ENCODE measurements around the gene PARD3. TPM values are rescaled to one million over a fixed set of nuclear protein-coding genes. Genes with fewer than 3 reads are reported as not detected.

The PARD3 gene
- total and polyA plus RNA-seq, 2 donors (not counting 1 experiment from before 2014, with no cell fraction given), result 24.0 to 46.4 TPM

GRCh38 chr10:34420273-34420672 is 394.8 kb downstream of the PARD3 start:
- no peaks in the 10 kb centered on the region for H4K20me1 ChIP-seq (ENCODE audit: control insufficient read depth, extremely low read depth, insufficient read depth, low read length)
- TF ChIP-seq, protein P1, sequence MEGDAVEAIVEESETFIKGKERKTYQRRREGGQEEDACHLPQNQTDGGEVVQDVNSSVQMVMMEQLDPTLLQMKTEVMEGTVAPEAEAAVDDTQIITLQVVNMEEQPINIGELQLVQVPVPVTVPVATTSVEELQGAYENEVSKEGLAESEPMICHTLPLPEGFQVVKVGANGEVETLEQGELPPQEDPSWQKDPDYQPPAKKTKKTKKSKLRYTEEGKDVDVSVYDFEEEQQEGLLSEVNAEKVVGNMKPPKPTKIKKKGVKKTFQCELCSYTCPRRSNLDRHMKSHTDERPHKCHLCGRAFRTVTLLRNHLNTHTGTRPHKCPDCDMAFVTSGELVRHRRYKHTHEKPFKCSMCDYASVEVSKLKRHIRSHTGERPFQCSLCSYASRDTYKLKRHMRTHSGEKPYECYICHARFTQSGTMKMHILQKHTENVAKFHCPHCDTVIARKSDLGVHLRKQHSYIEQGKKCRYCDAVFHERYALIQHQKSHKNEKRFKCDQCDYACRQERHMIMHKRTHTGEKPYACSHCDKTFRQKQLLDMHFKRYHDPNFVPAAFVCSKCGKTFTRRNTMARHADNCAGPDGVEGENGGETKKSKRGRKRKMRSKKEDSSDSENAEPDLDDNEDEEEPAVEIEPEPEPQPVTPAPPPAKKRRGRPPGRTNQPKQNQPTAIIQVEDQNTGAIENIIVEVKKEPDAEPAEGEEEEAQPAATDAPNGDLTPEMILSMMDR (conservative IDR thresholded peaks at IDR 0.05 in 1 of 2, IDR thresholded peaks at IDR 0.05 in 1 of 2; ENCODE audit: low read depth in 1 of 2, low read length in 2 of 2), result no peak
- no peak for TF ChIP-seq EZH2 (IDR thresholded peaks at IDR 0.05; ENCODE audit: low read length, missing control alignments)
- H3K9ac ChIP-seq (ENCODE audit: insufficient read depth, low read length), result no peak overlapping the region
- no peak overlapping the region for H3K27ac ChIP-seq (ENCODE audit: insufficient read depth, low read length)
- DNase-seq (ENCODE audit: low read depth in 2 of 2), result no peak
- H3K27me3 ChIP-seq (ENCODE audit: control insufficient read depth, insufficient read depth, low read length), result no peaks in the 10 kb centered on the region
- H3K4me2 ChIP-seq (ENCODE audit: extremely low read depth, insufficient read depth, low read length), result no peak overlapping the region
- H2AFZ ChIP-seq (ENCODE audit: low read length), result no peak overlapping the region
- H3K79me2 ChIP-seq (ENCODE audit: control insufficient read depth, insufficient read depth, low read length), result no peaks in the 10 kb centered on the region
- H3K4me1 ChIP-seq (ENCODE audit: control insufficient read depth, extremely low read depth, insufficient read depth, low read length), result no peaks in the 10 kb centered on the region
- no peaks in the 10 kb centered on the region for H3K9me3 ChIP-seq (ENCODE audit: control insufficient read depth, insufficient read depth, low read depth, low read length)
- no peaks in the 10 kb centered on the region for H3K36me3 ChIP-seq (ENCODE audit: control insufficient read depth, insufficient read depth, low read length)
- H3K4me3 ChIP-seq (replicated peaks in 1 of 4; ENCODE audit: control extremely low read depth in 1 of 4, insufficient read depth in 1 of 4, low read depth in 3 of 4, low read length in 4 of 4), result no peak overlapping the region

- Histone ChIP-seq H3K36me3 (ENCODE audit: control insufficient read depth, insufficient read depth, low read length) (no peaks in the 10 kb centered on the region), H3K27me3 (ENCODE audit: control insufficient read depth, insufficient read depth, low read length) (no peaks in the 10 kb centered on the region), H2AFZ (ENCODE audit: low read length) (no peak overlapping the region), H3K9me3 (ENCODE audit: control insufficient read depth, insufficient read depth, low read depth, low read length) (no peaks in the 10 kb centered on the region), H3K27ac (ENCODE audit: insufficient read depth, low read length) (no peak overlapping the region), H3K4me1 (ENCODE audit: control insufficient read depth, extremely low read depth, insufficient read depth, low read length) (no peaks in the 10 kb centered on the region), H4K20me1 (ENCODE audit: control insufficient read depth, extremely low read depth, insufficient read depth, low read length) (no peaks in the 10 kb centered on the region), H3K4me2 (ENCODE audit: extremely low read depth, insufficient read depth, low read length) (no peak overlapping the region), H3K4me3 (replicated peaks in 1 of 4; ENCODE audit: control extremely low read depth in 1 of 4, insufficient read depth in 1 of 4, low read depth in 3 of 4, low read length in 4 of 4) (no peak overlapping the region), H3K9ac (ENCODE audit: insufficient read depth, low read length) (no peak overlapping the region), H3K79me2 (ENCODE audit: control insufficient read depth, insufficient read depth, low read length) (no peaks in the 10 kb centered on the region)
- TF ChIP-seq, protein P1 (conservative IDR thresholded peaks at IDR 0.05 in 1 of 2, IDR thresholded peaks at IDR 0.05 in 1 of 2; ENCODE audit: low read depth in 1 of 2, low read length in 2 of 2), result no peak
- TF ChIP-seq EZH2 (IDR thresholded peaks at IDR 0.05; ENCODE audit: low read length, missing control alignments), result no peak
- DNase-seq (ENCODE audit: low read depth in 2 of 2), result no peak
These were observed 400.1 kb downstream of the PARD3 start for GRCh38 chr10:34415039-34415438.

GRCh38 chr10:34413756-34414587 is 401.1 kb downstream of the PARD3 start:
- Histone ChIP-seq H3K4me1 (ENCODE audit: control insufficient read depth, extremely low read depth, insufficient read depth, low read length) (no peaks in the 10 kb centered on the region), H3K36me3 (ENCODE audit: control insufficient read depth, insufficient read depth, low read length) (no peaks in the 10 kb centered on the region), H2AFZ (ENCODE audit: low read length) (no peak overlapping the region), H3K9ac (ENCODE audit: insufficient read depth, low read length) (no peak overlapping the region), H3K27me3 (ENCODE audit: control insufficient read depth, insufficient read depth, low read length) (no peaks in the 10 kb centered on the region), H3K4me2 (ENCODE audit: extremely low read depth, insufficient read depth, low read length) (no peak overlapping the region), H3K9me3 (ENCODE audit: control insufficient read depth, insufficient read depth, low read depth, low read length) (no peaks in the 10 kb centered on the region), H4K20me1 (ENCODE audit: control insufficient read depth, extremely low read depth, insufficient read depth, low read length) (no peaks in the 10 kb centered on the region), H3K27ac (ENCODE audit: insufficient read depth, low read length) (no peak overlapping the region), H3K4me3 (replicated peaks in 1 of 4; ENCODE audit: control extremely low read depth in 1 of 4, insufficient read depth in 1 of 4, low read depth in 3 of 4, low read length in 4 of 4) (no peak overlapping the region), H3K79me2 (ENCODE audit: control insufficient read depth, insufficient read depth, low read length) (no peaks in the 10 kb centered on the region)
- DNase-seq (ENCODE audit: low read depth in 2 of 2), result no peak
- TF ChIP-seq, protein P1 (conservative IDR thresholded peaks at IDR 0.05 in 1 of 2, IDR thresholded peaks at IDR 0.05 in 1 of 2; ENCODE audit: low read depth in 1 of 2, low read length in 2 of 2), result no peak
- no peak for TF ChIP-seq EZH2 (IDR thresholded peaks at IDR 0.05; ENCODE audit: low read length, missing control alignments)

Measured in fibroblast of lung (primary cell).